ENCODE data around the gene GALNT6.

Gene GALNT6

GRCh38 chr12:51429700-51430099 is 38.5 kb upstream of the GALNT6 start:
- no peak for DNase-seq (ENCODE audit: low read depth)

GRCh38 chr12:51428256-51428655 is 37.0 kb upstream of the GALNT6 start:
- DNase-seq (ENCODE audit: low read depth) = no peak
- no peak for TF ChIP-seq CTCF (IDR thresholded peaks at IDR 0.05; ENCODE audit: control insufficient read depth, insufficient read depth, low read depth, low read length, missing control alignments)
- no peak overlapping the region for H3K4me3 ChIP-seq (ENCODE audit: control insufficient read depth, low read depth, low read length)

More at GRCh38 chr12:51429700-51430099, 38.5 kb upstream of the GALNT6 start:
- no peak overlapping the region for H3K4me3 ChIP-seq (ENCODE audit: control insufficient read depth, low read depth, low read length)
- TF ChIP-seq CTCF (IDR thresholded peaks at IDR 0.05; ENCODE audit: control insufficient read depth, insufficient read depth, low read depth, low read length, missing control alignments) = no peak

- peak within 1 kb of the TSS; percentile 94 for H3K4me3 ChIP-seq (ENCODE audit: control insufficient read depth, low read depth, low read length)
- peak; percentile 41 for DNase-seq (ENCODE audit: low read depth)
These were observed 33.7 kb upstream of the GALNT6 start, which contains the start of gene SLC4A8 for GRCh38 chr12:51424662-51425539. TSS of gene SLC4A8 (plus strand) at chr12:51424831. CDS start at chr12:51424988, 157 bp downstream.

GRCh38 chr12:51424094-51424661 is 33.0 kb upstream of the GALNT6 start:
- peak overlapping the region; percentile 94 for H3K4me3 ChIP-seq (ENCODE audit: control insufficient read depth, low read depth, low read length)
- no peak for TF ChIP-seq CTCF (IDR thresholded peaks at IDR 0.05; ENCODE audit: control insufficient read depth, insufficient read depth, low read depth, low read length, missing control alignments)
- no peak for DNase-seq (ENCODE audit: low read depth)

More at GRCh38 chr12:51424662-51425539, 33.7 kb upstream of the GALNT6 start, which contains the start of gene SLC4A8:
- TF ChIP-seq CTCF (IDR thresholded peaks at IDR 0.05; ENCODE audit: control insufficient read depth, insufficient read depth, low read depth, low read length, missing control alignments) = peak; percentile 92

- peak; percentile 24 for DNase-seq (ENCODE audit: low read depth)
- no peak overlapping the region for H3K4me3 ChIP-seq (ENCODE audit: control insufficient read depth, low read depth, low read length)
- TF ChIP-seq CTCF (IDR thresholded peaks at IDR 0.05; ENCODE audit: control insufficient read depth, insufficient read depth, low read depth, low read length, missing control alignments) = peak; percentile 77
These were observed 30.2 kb upstream of the GALNT6 start for GRCh38 chr12:51421266-51421884.

- TF ChIP-seq CTCF (IDR thresholded peaks at IDR 0.05; ENCODE audit: control insufficient read depth, insufficient read depth, low read depth, low read length, missing control alignments) = no peak
- H3K4me3 ChIP-seq (ENCODE audit: control insufficient read depth, low read depth, low read length) = no peak overlapping the region
- DNase-seq (ENCODE audit: low read depth) = no peak
These were observed 28.4 kb upstream of the GALNT6 start for GRCh38 chr12:51419425-51420193.

Measured in AG09309 (cell line).